GM18519 (cell line): ENCODE results near the gene CCS.
"Not testable (repeated sequence)": the region's sequence is repeated elsewhere in the genome, so short reads cannot be mapped to it uniquely, and the experiment has no call there.

ENCODE experiments used
- ATAC-seq: cut with Tn5 transposase; IDR thresholded peaks from one replicate; pipeline ENCODE4 v1.9.1; 2021; ENCODE audit warnings: mild to moderate bottlenecking, moderate library complexity; ENCODE audit not compliant: unreplicated experiment, low FRiP score

Gene CCS

GRCh38 chr11:66559866-66560676, 32.9 kb upstream of the CCS start:
- no peak for ATAC-seq

GRCh38 chr11:66561178-66561974, 31.6 kb upstream of the CCS start:
- ATAC-seq: no peak

- no peak for ATAC-seq
These were observed 31.1 kb upstream of the CCS start for GRCh38 chr11:66561975-66562248.

GRCh38 chr11:66562275-66562674, 30.7 kb upstream of the CCS start:
- no peak for ATAC-seq

- no peak for ATAC-seq
These were observed 29.9 kb upstream of the CCS start for GRCh38 chr11:66562907-66563583.

- no peak for ATAC-seq
These were observed 29.2 kb upstream of the CCS start for GRCh38 chr11:66563832-66564231.

- ATAC-seq: no peak
These were observed 28.4 kb upstream of the CCS start for GRCh38 chr11:66564538-66564937.

GRCh38 chr11:66564984-66565383, 28.0 kb upstream of the CCS start:
- ATAC-seq: no peak

GRCh38 chr11:66566221-66566620, 26.8 kb upstream of the CCS start:
- no peak for ATAC-seq

GRCh38 chr11:66567787-66568123, 25.2 kb upstream of the CCS start:
- no peak for ATAC-seq

GRCh38 chr11:66568124-66568916, 24.7 kb upstream of the CCS start, which contains the start of gene CTSF:
Gene CTSF (minus strand): TSS chr11:66568606. CDS start chr11:66568486, 120 bp downstream.
- ATAC-seq: no peak

GRCh38 chr11:66569076-66569475, 23.9 kb upstream of the CCS start:
- ATAC-seq: no peak

GRCh38 chr11:66570079-66570849, 22.7 kb upstream of the CCS start:
- no peak for ATAC-seq

GRCh38 chr11:66570850-66571180, 22.2 kb upstream of the CCS start:
- ATAC-seq: no peak

- ATAC-seq: no peak
These were observed 13.9 kb upstream of the CCS start for GRCh38 chr11:66579017-66579606.

- no peak for ATAC-seq
These were observed 12.2 kb upstream of the CCS start for GRCh38 chr11:66580803-66581202.

GRCh38 chr11:66581261-66581660, 11.7 kb upstream of the CCS start:
- ATAC-seq: no peak

- ATAC-seq: not testable (repeated sequence)
These were observed 10.3 kb upstream of the CCS start for GRCh38 chr11:66582565-66583147.

- ATAC-seq: not testable (repeated sequence)
These were observed 7.5 kb upstream of the CCS start for GRCh38 chr11:66585447-66585846.
